Glutamatergic neuron (in vitro differentiated cells): Measurements from ENCODE around the gene LILRB2. TPM values are rescaled to one million over a fixed set of nuclear protein-coding genes. Genes with fewer than 3 reads are reported as not detected.

Source experiments
- DNase-seq: peaks from one replicate; pipeline ENCODE4 v3.0.0; 2022
- H3K27ac Mint-ChIP-seq: one replicate; pipeline ENCODE4 v1.8.0; 2020; ENCODE audit warnings: mild to moderate bottlenecking, mixed read lengths, inconsistent platforms; ENCODE audit not compliant: unreplicated experiment
- H3K27me3 Mint-ChIP-seq: one replicate; pipeline ENCODE4 v1.8.0; 2020; ENCODE audit warnings: mild to moderate bottlenecking, moderate library complexity, mixed read lengths, inconsistent platforms; ENCODE audit not compliant: unreplicated experiment
- H3K36me3 Mint-ChIP-seq: one replicate; pipeline ENCODE4 v1.8.0; 2020; ENCODE audit warnings: mild to moderate bottlenecking, mixed read lengths, inconsistent platforms; ENCODE audit not compliant: unreplicated experiment
- H3K4me1 Mint-ChIP-seq: one replicate; pipeline ENCODE4 v1.8.0; 2020; ENCODE audit warnings: mild to moderate bottlenecking, low read depth, mixed read lengths, inconsistent platforms; ENCODE audit not compliant: unreplicated experiment
- H3K4me3 Mint-ChIP-seq: one replicate; pipeline ENCODE4 v1.8.0; 2020; ENCODE audit warnings: mild to moderate bottlenecking, mixed read lengths, inconsistent platforms; ENCODE audit not compliant: unreplicated experiment
- H3K9me3 Mint-ChIP-seq: one replicate; pipeline ENCODE4 v1.8.0; 2020; ENCODE audit warnings: mild to moderate bottlenecking, moderate library complexity, mixed read lengths, inconsistent platforms; ENCODE audit not compliant: unreplicated experiment
- total RNA-seq: library from RNA; stranded (reverse); fragmentation: NEBNext Ultra II Directional; extraction: Animal tissue kit (Norgen Biotek cat#: 25700); gene quantifications from one replicate; pipeline ENCODE4 v1.2.1, GENCODE V29; 2021; ENCODE audit not compliant: unreplicated experiment
- TF ChIP-seq, protein P1 (sequence below): fragments of 200-600 bp; sonication (generic); IDR thresholded peaks from one replicate; pipeline ENCODE4 v1.5.0; 2021; ENCODE audit not compliant: partially characterized antibody, unreplicated experiment

LILRB2 gene
- total RNA-seq, 1 donor from 2014 or later = 0.54 TPM

DNA sequence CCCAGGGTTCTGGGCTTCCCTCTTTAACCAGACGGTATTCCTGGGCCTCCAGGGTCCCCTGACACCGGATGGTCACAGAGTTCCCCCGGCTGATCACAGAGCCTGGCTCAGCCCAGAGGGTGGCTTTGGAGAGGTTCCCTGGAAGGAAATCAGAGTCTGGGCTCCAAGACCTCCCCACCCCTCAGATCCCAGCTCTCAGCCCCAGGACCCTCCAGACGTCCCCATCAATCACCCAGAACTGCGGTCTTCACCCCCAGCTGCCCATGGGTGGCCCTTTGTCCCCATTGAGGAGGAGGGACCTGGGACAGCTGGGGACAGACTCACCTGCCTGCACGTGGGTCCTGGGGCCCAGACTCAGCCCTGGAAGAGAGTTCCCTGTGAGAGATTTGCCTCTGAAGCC is 31.1 kb upstream of the LILRB2 start:
- no peak for DNase-seq
- Mint-ChIP-seq H3K4me1 (peaks cover 11% of the 10 kb centered on the region), H3K27ac (no peak overlapping the region), H3K4me3 (no peak overlapping the region), H3K36me3 (peaks cover 4% of the 10 kb centered on the region), H3K27me3 (peaks cover 1% of the 10 kb centered on the region), H3K9me3 (peaks cover 3% of the 10 kb centered on the region)
- TF ChIP-seq, protein P1, sequence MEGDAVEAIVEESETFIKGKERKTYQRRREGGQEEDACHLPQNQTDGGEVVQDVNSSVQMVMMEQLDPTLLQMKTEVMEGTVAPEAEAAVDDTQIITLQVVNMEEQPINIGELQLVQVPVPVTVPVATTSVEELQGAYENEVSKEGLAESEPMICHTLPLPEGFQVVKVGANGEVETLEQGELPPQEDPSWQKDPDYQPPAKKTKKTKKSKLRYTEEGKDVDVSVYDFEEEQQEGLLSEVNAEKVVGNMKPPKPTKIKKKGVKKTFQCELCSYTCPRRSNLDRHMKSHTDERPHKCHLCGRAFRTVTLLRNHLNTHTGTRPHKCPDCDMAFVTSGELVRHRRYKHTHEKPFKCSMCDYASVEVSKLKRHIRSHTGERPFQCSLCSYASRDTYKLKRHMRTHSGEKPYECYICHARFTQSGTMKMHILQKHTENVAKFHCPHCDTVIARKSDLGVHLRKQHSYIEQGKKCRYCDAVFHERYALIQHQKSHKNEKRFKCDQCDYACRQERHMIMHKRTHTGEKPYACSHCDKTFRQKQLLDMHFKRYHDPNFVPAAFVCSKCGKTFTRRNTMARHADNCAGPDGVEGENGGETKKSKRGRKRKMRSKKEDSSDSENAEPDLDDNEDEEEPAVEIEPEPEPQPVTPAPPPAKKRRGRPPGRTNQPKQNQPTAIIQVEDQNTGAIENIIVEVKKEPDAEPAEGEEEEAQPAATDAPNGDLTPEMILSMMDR = no peak

DNA sequence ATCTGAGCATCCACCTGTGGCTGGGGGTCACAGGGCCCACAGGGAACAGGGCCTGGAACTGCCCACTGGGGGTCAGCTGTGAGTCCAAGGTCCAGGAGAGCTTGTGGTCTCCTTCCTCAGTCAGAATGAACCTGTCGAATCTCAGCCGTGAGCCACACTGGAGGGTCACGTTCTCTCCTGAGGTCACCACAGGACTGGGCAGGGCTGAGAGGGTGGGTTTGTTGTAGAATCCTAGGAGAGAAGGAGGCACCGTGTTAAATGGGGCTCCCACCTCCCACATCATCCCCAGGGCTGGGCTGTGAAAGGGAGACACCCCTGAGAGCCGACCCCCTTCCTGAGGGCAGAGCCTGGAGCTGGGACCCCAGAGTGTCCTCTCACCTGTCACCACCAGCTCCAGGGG is 30.6 kb upstream of the LILRB2 start:
- Mint-ChIP-seq H3K9me3 (peaks cover 3% of the 10 kb centered on the region), H3K27me3 (peaks cover 1% of the 10 kb centered on the region), H3K36me3 (peaks cover 9% of the 10 kb centered on the region), H3K27ac (no peak overlapping the region), H3K4me3 (no peak overlapping the region), H3K4me1 (peaks cover 10% of the 10 kb centered on the region)
- no peak for DNase-seq
- TF ChIP-seq, protein P1 = no peak

DNA sequence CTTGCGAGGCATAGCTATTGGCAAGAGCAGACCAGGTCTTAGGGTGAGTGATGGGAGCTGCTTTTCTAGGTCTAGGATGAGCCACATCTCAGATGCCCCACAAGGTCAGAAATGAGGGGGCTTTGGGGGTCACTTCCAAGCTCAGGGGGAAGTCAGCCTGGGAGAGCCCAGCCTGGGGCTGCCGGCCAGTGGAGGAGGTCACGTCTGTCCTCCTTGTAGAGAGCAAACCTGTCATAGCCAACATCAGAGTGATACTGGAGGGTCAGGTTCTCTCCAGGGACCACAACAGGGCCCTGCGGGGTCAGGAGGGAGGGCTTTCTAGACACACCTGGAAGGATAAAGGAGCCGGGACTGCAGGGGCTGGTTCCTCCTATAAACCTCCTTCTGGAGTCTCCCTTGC is 29.6 kb upstream of the LILRB2 start:
- Mint-ChIP-seq H3K27me3 (peaks cover 1% of the 10 kb centered on the region), H3K4me1 (peaks cover 3% of the 10 kb centered on the region), H3K36me3 (peaks cover 9% of the 10 kb centered on the region), H3K27ac (no peak overlapping the region), H3K9me3 (peaks cover 3% of the 10 kb centered on the region), H3K4me3 (no peak overlapping the region)
- no peak for DNase-seq
- TF ChIP-seq, protein P1 = no peak

DNA sequence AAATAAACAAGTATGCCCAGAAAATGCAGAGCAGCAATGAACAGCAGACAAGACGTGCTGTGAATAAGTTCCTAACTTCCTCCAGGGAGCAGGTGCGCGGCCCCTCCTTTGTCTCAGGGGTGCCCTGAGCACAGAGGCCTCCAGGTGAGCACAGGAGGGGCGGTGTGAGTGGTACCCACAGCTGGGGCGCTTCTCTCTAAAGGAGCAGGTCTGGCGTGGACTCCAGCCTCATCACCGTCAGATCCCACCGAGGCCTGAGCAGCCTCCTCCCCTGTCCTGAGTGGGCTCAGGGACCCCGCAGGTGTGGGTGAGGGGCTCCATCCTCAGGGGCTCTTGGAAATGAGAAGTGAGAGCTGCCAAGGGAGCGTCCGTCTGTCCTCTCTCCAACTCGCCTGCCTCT is 28.9 kb upstream of the LILRB2 start:
- TF ChIP-seq, protein P1 = no peak
- Mint-ChIP-seq H3K9me3 (peaks cover 3% of the 10 kb centered on the region), H3K4me3 (no peak overlapping the region), H3K27me3 (peaks cover 2% of the 10 kb centered on the region), H3K36me3 (peaks cover 13% of the 10 kb centered on the region), H3K27ac (no peak overlapping the region), H3K4me1 (peaks cover 3% of the 10 kb centered on the region)
- no peak for DNase-seq

DNA sequence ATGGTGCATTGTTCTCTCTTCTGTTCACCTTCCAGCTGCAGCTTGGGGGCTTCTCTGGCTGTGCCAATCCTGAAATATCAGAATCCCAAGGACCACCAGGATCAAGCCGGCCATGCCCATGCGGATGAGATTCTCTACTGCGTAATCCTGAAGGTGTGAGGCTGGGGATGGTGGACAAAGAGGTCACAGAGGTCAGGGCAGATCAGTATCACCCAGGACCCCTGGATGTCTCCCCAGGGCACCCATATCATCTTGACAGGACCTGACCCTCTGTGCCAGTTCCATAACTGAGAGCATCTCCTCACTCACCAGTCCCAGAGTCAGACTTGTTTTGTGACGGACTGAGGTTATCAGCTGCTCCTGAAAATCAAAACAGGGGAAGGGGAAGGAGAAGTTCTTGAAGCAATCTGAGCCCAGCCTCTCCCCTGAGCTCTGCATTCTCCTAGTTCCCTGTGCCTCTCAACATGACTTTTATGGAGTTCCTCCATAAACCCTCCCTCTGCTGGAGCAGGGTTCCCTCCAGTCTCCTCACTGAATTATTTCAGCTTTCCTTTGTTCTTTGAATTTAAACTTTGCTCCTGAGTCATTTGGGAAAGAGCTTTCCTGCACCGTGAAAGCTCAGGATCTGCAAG is 26.6 kb upstream of the LILRB2 start:
- TF ChIP-seq, protein P1 = no peak
- H3K27me3 Mint-ChIP-seq = peaks cover 6% of the 10 kb centered on the region

More for the DNA sequence above, 26.6 kb upstream of the LILRB2 start:
- H3K4me3 Mint-ChIP-seq = no peak overlapping the region
- no peaks in the 10 kb centered on the region for H3K4me1 Mint-ChIP-seq
- H3K36me3 Mint-ChIP-seq = peaks cover 14% of the 10 kb centered on the region
- H3K9me3 Mint-ChIP-seq = peaks cover 3% of the 10 kb centered on the region
- DNase-seq = no peak
- H3K27ac Mint-ChIP-seq = no peak overlapping the region
